ENCODE measurements around the gene ERBB4.
A peak's percentile ranks its signal among the peaks of the same experiment; 100 is the strongest.
"Not testable (repeated sequence)": the region's sequence is repeated elsewhere in the genome, so short reads cannot be mapped to it uniquely, and the experiment has no call there.

The ERBB4 gene

DNA sequence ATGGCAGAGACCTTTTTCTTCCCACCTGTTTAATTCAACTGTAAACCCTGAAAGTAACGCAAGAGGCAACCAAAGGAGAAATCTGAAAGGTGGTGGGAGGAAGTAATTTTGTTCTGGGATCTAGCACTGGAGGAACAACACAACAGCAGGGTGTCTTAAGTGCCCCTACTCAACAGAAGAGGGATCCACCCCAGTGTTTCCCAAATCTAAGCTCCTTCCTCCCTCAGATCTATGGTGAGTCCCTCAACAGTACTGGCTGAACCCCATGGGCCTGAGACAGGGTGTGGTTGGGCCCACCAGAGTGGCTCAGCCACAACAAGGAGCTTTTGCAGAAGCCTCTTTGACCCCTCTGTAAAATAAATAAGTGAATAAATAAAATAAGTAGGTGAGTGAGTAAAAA is 790.3 kb downstream of the ERBB4 start:
- H3K9me3 Mint-ChIP-seq, result no peaks in the 10 kb centered on the region
- no peak overlapping the region for H3K4me3 Mint-ChIP-seq
- CTCF ChIA-PET, result interaction anchor here (0.8 kb wide), 1 partner anchor 10 kb away, joined by 3 read pairs; no protein-coding TSS in a partner anchor
- no peak for DNase-seq
- H3K36me3 Mint-ChIP-seq, result no peaks in the 10 kb centered on the region
- no peaks in the 10 kb centered on the region for H3K27me3 Mint-ChIP-seq
- no peak overlapping the region for H3K27ac Mint-ChIP-seq
- H3K4me1 Mint-ChIP-seq, result no peaks in the 10 kb centered on the region

DNA sequence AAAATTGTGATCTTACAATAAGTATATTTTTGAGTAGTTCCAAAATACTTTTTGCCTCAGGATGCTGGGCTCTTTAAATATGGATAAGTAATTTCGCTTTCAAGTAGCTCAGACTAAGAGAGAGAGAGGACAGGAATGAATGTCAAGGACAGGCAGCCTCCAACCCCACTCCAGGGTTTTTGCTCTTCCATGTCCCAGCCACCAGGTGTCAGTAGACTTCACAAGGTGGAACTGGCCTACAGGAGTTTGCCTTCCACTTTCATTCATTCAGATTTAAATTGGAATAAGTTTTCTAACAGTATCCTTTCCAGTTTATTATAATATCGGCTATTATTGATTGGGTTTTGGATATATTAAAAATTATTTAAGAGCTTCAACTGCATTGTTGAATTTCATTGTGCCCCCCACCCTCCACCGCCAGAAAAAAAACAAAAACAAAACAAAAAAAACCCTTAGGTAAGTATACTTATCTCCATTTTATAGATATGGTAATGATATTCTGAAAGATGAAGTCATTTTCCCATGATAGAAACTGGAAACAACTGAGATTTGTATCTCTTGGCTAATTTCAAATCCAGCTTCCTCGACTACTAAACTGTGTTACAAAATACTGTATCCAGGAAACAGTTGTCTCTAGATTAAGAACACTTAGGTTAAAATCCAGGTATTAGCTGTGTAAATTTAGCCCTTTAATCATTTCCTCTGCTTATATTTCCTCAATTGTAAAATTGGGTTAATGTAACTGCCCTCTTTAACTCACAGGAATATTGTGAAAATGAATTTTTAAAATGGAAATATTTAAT is 793.1 kb downstream of the ERBB4 start:
- no peaks in the 10 kb centered on the region for H3K9me3 Mint-ChIP-seq
- no peaks in the 10 kb centered on the region for H3K4me1 Mint-ChIP-seq
- peak; percentile 29 for DNase-seq

DNA sequence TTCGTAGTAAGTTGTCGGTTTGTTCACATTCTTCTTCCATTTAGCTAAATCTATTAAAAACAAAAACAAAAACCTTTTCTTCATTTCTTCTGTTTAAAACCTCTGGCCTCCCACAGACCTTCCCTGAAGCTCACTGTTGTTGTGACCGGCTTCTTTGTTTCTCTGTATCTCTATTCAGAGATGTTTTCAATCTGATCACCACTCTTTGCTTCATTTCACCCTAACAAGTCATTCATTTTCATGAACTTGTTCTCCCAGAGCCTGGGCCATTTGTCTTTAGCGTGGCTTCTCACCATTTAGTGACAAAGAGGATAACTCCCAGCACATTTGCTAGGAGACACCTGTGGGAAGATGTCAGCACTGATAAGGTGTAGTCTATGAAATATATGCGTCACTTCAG is 794.2 kb downstream of the ERBB4 start:
- H3K4me1 Mint-ChIP-seq, result no peaks in the 10 kb centered on the region

More for the DNA sequence above, 793.1 kb downstream of the ERBB4 start:
- no peak overlapping the region for H3K4me3 Mint-ChIP-seq
- no peaks in the 10 kb centered on the region for H3K36me3 Mint-ChIP-seq
- H3K27ac Mint-ChIP-seq, result no peak overlapping the region
- no peaks in the 10 kb centered on the region for H3K27me3 Mint-ChIP-seq
- CTCF ChIA-PET, result interaction anchor here (0.8 to 3.2 kb wide), 3 partner anchors 13 to 1008 kb away, joined by 3 to 20 read pairs (median 3); no protein-coding TSS in a partner anchor

DNA sequence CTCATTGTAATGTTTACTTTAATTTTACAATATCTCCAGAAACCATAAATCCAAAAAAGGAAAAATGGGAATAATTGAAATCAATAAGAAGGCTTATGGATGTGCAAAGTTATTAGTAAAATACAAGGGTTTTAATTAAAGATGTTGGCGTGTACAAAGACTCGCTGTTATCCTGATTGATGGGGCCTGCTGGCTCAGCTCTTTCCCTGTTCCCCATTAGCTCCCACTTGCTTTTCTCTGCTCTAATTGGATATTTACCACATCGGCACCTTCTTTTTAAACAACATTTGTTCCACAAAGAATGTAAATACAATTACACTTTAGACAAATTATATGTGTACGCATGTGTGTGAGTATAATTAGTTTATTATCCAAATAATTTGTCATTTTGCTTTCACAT is 796.6 kb downstream of the ERBB4 start:
- Mint-ChIP-seq H3K4me3 (no peak overlapping the region), H3K36me3 (no peaks in the 10 kb centered on the region), H3K27ac (no peak overlapping the region), H3K9me3 (no peaks in the 10 kb centered on the region), H3K4me1 (no peaks in the 10 kb centered on the region), H3K27me3 (no peaks in the 10 kb centered on the region)
- no peak for DNase-seq
- CTCF ChIA-PET, result no interaction called here

More for the DNA sequence above, 794.2 kb downstream of the ERBB4 start:
- H3K27ac Mint-ChIP-seq, result no peak overlapping the region
- H3K4me3 Mint-ChIP-seq, result no peak overlapping the region
- no peaks in the 10 kb centered on the region for H3K9me3 Mint-ChIP-seq
- no peaks in the 10 kb centered on the region for H3K36me3 Mint-ChIP-seq
- CTCF ChIA-PET, result interaction anchor here (3.2 kb wide), 1 partner anchor 823 kb away, joined by 20 read pairs; no protein-coding TSS in a partner anchor
- DNase-seq, result no peak
- no peaks in the 10 kb centered on the region for H3K27me3 Mint-ChIP-seq

DNA sequence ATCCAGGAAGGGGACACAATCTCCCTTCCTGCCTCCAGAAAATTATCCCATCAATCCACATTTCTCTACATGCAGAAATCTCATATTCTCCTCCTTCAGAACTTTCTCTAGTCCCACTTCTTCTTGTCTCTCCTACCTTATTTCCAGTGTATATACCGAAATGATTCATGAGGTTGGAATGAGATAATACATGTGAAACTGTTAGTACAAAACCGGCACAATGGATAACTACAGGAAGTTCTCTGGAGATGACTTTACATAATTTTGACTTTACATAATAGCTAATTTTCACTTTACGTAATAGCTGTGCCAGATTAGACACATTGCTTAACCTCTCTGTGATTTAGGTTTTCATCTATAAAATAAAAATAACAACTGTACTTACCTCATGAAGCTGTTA is 801.3 kb downstream of the ERBB4 start:
- Mint-ChIP-seq H3K4me1 (no peaks in the 10 kb centered on the region), H3K27me3 (no peaks in the 10 kb centered on the region), H3K4me3 (no peak overlapping the region), H3K9me3 (no peaks in the 10 kb centered on the region), H3K27ac (no peak overlapping the region), H3K36me3 (no peaks in the 10 kb centered on the region)
- DNase-seq, result no peak
- CTCF ChIA-PET, result no interaction called here

DNA sequence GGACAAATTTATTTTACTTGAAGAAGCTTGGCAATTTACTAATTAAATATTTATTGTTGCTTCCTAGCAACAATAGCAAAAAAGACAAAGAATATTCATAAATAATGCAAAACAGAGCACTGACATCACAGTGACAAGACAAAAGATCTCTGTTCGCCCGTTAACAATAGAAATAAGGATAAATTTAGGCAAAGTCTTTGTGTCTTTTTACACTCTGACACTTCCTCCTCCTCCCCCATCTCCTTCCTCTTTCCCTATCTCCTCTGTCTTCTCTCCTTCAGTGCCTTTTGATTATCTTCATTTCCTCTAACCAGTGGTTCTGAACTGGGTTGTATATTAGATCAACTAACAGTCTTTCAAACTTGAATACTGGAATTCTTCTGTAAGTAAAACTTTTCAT is 808.4 kb downstream of the ERBB4 start:
- H3K36me3 Mint-ChIP-seq, result no peaks in the 10 kb centered on the region
- no peak overlapping the region for H3K4me3 Mint-ChIP-seq
- CTCF ChIA-PET, result no interaction called here
- H3K27ac Mint-ChIP-seq, result no peak overlapping the region
- H3K4me1 Mint-ChIP-seq, result no peaks in the 10 kb centered on the region
- no peaks in the 10 kb centered on the region for H3K9me3 Mint-ChIP-seq
- no peak for DNase-seq
- no peaks in the 10 kb centered on the region for H3K27me3 Mint-ChIP-seq

DNA sequence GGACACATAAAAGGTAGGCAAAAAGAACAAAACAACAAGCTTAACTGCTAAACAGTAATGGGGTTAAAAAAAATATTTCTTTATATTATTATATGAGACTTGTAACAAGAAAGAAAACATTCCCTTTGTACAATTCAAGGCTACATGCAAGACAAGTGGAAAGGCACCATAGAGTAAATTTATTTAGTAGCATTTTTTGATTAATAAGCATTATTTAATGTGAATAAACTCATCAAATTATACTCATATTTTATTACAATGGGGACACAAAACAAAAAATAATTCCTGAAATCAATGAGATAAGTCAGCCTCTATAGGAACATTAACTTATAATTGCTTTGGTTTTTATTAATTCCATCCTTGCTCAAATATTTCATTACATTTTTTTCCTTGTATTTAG is 809.2 kb downstream of the ERBB4 start:
- no peak overlapping the region for H3K4me3 Mint-ChIP-seq
- no peaks in the 10 kb centered on the region for H3K9me3 Mint-ChIP-seq
- CTCF ChIA-PET, result no interaction called here
- H3K36me3 Mint-ChIP-seq, result no peaks in the 10 kb centered on the region
- H3K27ac Mint-ChIP-seq, result no peak overlapping the region
- no peaks in the 10 kb centered on the region for H3K4me1 Mint-ChIP-seq
- H3K27me3 Mint-ChIP-seq, result no peaks in the 10 kb centered on the region
- DNase-seq, result no peak

DNA sequence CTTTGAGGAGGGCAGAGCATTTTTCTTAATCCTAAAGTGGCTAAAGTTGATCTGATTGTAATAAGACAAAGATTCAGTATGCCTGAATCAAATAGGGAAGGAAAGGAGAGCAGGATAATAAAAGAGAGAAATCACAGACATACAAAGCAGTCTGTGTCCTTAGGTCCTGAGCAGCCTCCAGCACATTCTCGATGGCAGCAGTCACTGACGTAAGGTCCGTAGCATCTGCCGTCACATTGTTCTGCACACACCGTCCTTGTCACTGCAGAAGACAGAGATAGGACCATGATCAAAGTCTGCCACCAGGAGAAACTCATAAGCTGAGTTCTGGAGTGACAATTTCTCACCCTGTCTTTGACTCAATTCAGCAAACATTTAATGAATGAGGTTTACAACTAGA is 813.7 kb downstream of the ERBB4 start:
- no peak overlapping the region for H3K27ac Mint-ChIP-seq
- CTCF ChIA-PET, result no interaction called here

DNA sequence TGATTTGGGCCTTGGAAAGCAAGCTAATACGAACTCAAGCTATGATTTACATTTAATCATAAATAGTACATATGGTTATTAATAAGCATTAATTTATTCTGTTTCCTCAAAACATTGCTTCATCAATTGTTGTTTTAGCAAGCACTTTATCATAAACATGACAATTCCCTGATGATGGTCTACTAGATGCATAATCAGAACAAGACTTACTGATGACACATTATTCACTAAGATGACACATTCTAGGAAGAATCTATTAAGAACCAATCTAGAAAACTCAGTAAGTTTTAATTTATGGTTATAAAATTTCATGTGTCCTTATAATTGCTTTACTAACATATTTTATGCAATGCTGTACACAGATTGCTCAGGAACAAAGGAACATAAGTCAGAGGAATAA is 815.2 kb downstream of the ERBB4 start:
- Mint-ChIP-seq H3K9me3 (no peaks in the 10 kb centered on the region), H3K36me3 (no peaks in the 10 kb centered on the region), H3K4me1 (no peaks in the 10 kb centered on the region), H3K27ac (no peak overlapping the region), H3K4me3 (no peak overlapping the region), H3K27me3 (no peaks in the 10 kb centered on the region)
- no peak for DNase-seq
- CTCF ChIA-PET, result no interaction called here

More for the DNA sequence above, 813.7 kb downstream of the ERBB4 start:
- H3K4me1 Mint-ChIP-seq, result no peaks in the 10 kb centered on the region
- no peak for DNase-seq
- H3K36me3 Mint-ChIP-seq, result no peaks in the 10 kb centered on the region
- no peaks in the 10 kb centered on the region for H3K9me3 Mint-ChIP-seq
- no peaks in the 10 kb centered on the region for H3K27me3 Mint-ChIP-seq
- H3K4me3 Mint-ChIP-seq, result no peak overlapping the region

DNA sequence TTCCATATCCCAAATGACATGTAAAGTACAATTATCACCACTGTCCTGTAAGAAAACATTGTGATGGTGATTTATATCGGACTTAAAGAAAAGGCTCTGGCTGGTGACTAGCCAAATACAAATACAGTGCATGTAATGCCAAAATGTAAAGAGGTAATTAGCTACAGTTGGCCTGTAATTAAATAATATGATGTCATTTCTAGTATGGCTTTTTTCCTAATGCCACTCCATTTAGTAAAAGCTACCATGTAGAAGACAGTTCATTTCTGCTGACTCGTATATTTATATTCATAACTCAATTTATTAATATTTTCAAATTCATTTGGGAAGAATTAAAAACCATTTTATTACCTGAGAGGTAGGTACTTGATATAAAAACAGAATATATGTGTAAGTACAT is 815.7 kb downstream of the ERBB4 start:
- Mint-ChIP-seq H3K4me3 (no peak overlapping the region), H3K27me3 (no peaks in the 10 kb centered on the region), H3K27ac (no peak overlapping the region), H3K36me3 (no peaks in the 10 kb centered on the region), H3K9me3 (no peaks in the 10 kb centered on the region), H3K4me1 (no peaks in the 10 kb centered on the region)
- no peak for DNase-seq
- CTCF ChIA-PET, result no interaction called here

DNA sequence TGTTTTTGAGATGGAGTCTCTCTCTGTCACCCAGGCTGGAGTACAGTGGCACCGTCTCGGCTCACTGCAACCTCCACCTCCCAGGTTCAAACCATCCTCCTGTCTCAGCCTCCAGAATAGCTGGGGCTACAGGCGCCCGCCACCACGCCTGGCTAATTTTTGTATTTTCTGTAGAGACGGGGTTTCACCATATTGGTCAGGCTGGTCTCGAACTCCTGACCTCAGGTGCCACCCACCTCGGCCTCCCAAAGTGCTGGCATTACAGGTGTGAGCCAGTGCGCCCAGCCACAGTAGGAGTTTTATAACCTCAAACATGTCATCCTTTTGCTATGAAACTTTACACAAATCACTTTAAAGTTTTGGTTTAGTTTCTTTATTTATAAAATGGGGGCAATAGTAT is 816.7 kb downstream of the ERBB4 start:
- H3K27me3 Mint-ChIP-seq, H3K9me3 Mint-ChIP-seq, DNase-seq, H3K36me3 Mint-ChIP-seq, H3K4me1 Mint-ChIP-seq, CTCF ChIA-PET, H3K27ac Mint-ChIP-seq, H3K4me3 Mint-ChIP-seq: not testable (repeated sequence)

DNA sequence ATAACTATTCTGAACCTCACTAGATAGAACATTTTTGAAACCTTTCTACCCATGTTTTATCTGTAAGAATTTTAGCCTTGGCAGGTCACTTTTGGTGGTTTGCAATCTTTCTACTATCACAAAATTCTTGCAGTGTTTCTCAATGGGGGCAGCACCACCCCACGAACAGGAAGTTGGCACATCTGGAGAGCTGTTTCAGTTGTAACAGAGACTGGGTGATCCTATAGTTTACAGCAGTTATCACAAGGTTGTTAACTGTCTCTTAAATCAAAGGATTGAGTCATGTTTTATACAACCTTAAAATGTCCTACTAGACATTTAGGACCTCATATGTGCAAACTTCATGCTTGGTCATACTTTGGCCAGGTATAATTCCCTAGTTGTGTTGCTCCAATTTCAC is 829.2 kb downstream of the ERBB4 start:
- CTCF ChIA-PET, result no interaction called here
- no peak overlapping the region for H3K4me3 Mint-ChIP-seq
- H3K9me3 Mint-ChIP-seq, result no peaks in the 10 kb centered on the region
- no peaks in the 10 kb centered on the region for H3K36me3 Mint-ChIP-seq
- no peaks in the 10 kb centered on the region for H3K4me1 Mint-ChIP-seq
- no peak overlapping the region for H3K27ac Mint-ChIP-seq
- DNase-seq, result no peak
- no peaks in the 10 kb centered on the region for H3K27me3 Mint-ChIP-seq

DNA sequence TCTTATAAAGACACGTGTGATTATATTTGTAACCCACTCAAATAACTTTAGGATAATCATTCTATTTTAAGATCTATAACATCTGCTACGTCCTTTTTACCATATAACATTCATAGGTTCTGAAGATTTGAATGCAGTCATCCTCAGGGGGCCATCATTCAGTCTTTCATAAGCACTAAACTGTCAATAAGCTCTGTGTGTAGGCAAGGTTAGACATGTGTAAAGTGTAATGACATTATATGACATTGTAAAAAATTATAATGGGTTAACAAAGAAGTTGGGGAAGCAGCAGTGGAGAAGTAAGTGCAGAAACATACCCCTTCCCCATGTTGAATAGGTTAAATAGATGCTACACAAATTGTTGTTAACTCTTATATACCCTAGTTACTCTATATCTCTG is 845.9 kb downstream of the ERBB4 start:
- CTCF ChIA-PET, result no interaction called here
- no peaks in the 10 kb centered on the region for H3K4me1 Mint-ChIP-seq
- H3K9me3 Mint-ChIP-seq, result peaks cover 2% of the 10 kb centered on the region
- no peak overlapping the region for H3K4me3 Mint-ChIP-seq
- DNase-seq, result no peak
- no peak overlapping the region for H3K27ac Mint-ChIP-seq
- no peaks in the 10 kb centered on the region for H3K36me3 Mint-ChIP-seq
- no peaks in the 10 kb centered on the region for H3K27me3 Mint-ChIP-seq

DNA sequence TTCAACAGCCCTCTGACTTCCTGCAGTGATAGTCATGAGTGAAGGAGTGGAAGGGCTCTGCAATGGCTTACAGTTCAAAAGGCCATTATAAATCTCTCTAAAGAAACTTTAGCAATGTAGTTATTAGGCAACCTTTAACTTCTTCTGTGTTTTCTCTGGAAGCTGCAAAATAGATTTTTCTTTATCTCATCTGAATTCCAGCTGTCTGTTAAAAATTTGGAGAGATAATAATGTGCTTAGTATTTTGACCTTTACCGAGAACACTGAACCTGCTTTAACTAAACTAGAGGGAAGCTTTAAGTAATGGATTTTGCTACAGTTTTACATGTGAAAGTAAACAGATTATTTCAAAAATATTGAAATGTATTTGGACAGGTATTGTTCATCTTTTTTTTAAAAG is 847.9 kb downstream of the ERBB4 start:
- Mint-ChIP-seq H3K27me3 (no peaks in the 10 kb centered on the region), H3K9me3 (peaks cover 5% of the 10 kb centered on the region), H3K4me1 (no peaks in the 10 kb centered on the region), H3K4me3 (no peak overlapping the region), H3K36me3 (no peaks in the 10 kb centered on the region), H3K27ac (no peak overlapping the region)
- no peak for DNase-seq
- CTCF ChIA-PET, result interaction anchor here (0.7 kb wide), 1 partner anchor 251 kb away, joined by 3 read pairs; no protein-coding TSS in a partner anchor

DNA sequence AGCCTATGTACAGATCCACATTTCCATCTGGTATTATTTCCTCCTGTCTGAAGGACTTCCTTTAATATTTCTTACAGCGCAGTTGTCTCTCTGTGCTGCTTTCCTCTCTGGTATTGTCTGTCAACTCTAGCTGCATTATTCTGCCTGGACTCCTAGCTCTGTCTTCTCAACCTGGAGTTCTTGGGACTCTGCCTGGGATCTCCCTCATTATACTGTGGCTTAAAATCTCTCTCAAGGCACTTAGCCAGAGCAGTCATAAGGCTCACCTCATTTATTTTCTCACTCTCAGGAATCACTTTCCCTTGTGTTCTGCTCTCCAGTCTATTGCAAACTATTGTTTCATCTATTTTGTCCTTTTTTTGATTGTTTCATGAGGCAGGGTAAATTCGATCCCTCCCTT is 850.4 kb downstream of the ERBB4 start:
- no peaks in the 10 kb centered on the region for H3K36me3 Mint-ChIP-seq
- no peaks in the 10 kb centered on the region for H3K27me3 Mint-ChIP-seq
- DNase-seq, result no peak
- H3K27ac Mint-ChIP-seq, result no peak overlapping the region
- no peak overlapping the region for H3K4me3 Mint-ChIP-seq
- no peaks in the 10 kb centered on the region for H3K4me1 Mint-ChIP-seq
- peaks cover 9% of the 10 kb centered on the region for H3K9me3 Mint-ChIP-seq
- CTCF ChIA-PET, result no interaction called here

Data from activated naive CD4-positive, alpha-beta T cell treated with anti-CD3 and anti-CD28 coated beads, Interleukin-2, amount 10 ng/mL, durations not matched to agents 7 days and 5 days (primary cell).